Measurements from ENCODE around the gene CCDC69.
A peak's percentile ranks its signal among the peaks of the same experiment; 100 is the strongest.

CCDC69 gene

GRCh38 chr5:151223447-151224264 is at the start of gene CCDC69:
CCDC69 (minus strand) TSS chr5:151224092; CDS start chr5:151223970, 122 bp downstream.
- Histone ChIP-seq H3K27me3 (ENCODE audit: control insufficient read depth in 5 of 5, insufficient read depth in 4 of 5, low read length in 5 of 5) (peaks cover 0 to 3% (median 0%) of the 10 kb centered on the region in 5 donors), H3K27ac (ENCODE audit: low read depth, low read length) (peak within 1 kb of the TSS; percentile 94), H3K9ac (ENCODE audit: low read length in 5 of 5) (peak within 1 kb of the TSS; percentile 88 to 95 (median 91)), H3K4me1 (ENCODE audit: control insufficient read depth in 5 of 5, insufficient read depth in 5 of 5, low read length in 5 of 5) (peaks cover 22 to 54% (median 45%) of the 10 kb centered on the region in 5 donors), H3K9me3 (ENCODE audit: control insufficient read depth in 5 of 5, low read length in 5 of 5) (no peaks in the 10 kb centered on the region), H3K4me3 (ENCODE audit: low read depth in 1 of 5, low read length in 5 of 5) (peak within 1 kb of the TSS; percentile 85 to 94 (median 86)), H3K36me3 (ENCODE audit: control insufficient read depth in 5 of 5, insufficient read depth in 5 of 5, low read length in 5 of 5) (no peaks in the 10 kb centered on the region)

GRCh38 chr5:151271336-151271735 is 47.4 kb upstream of the CCDC69 start:
- Histone ChIP-seq H3K4me1 (ENCODE audit: control insufficient read depth in 5 of 5, insufficient read depth in 5 of 5, low read length in 5 of 5) (peaks cover 0 to 4% (median 0%) of the 10 kb centered on the region in 5 donors), H3K36me3 (ENCODE audit: control insufficient read depth in 5 of 5, insufficient read depth in 5 of 5, low read length in 5 of 5) (peaks cover 6 to 34% (median 23%) of the 10 kb centered on the region in 5 donors), H3K9me3 (ENCODE audit: control insufficient read depth in 5 of 5, low read length in 5 of 5) (no peaks in the 10 kb centered on the region), H3K4me3 (ENCODE audit: low read depth in 1 of 5, low read length in 5 of 5) (no peak overlapping the region), H3K27me3 (ENCODE audit: control insufficient read depth in 5 of 5, insufficient read depth in 4 of 5, low read length in 5 of 5) (no peaks in the 10 kb centered on the region), H3K27ac (ENCODE audit: low read depth, low read length) (no peak overlapping the region), H3K9ac (ENCODE audit: low read length in 5 of 5) (no peak overlapping the region)

DNA sequence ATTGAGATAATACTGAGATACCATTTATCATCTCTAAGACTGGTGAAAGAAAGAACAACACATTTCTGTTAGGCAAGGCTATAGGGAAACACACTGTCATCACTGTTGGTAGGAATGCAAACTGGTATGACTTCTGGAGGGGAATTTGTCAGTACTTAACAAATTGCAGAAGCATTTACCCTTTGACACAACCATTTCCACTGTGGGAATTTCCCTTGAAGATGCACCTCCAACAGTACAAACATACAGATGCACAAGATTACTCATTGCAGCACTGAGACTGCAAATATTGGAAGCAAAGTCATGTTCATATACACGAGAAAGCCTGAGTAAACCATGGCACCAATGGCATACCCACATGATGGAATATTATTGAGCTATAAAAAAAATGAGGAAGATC is 46.7 kb upstream of the CCDC69 start:
- peaks cover 6 to 38% (median 27%) of the 10 kb centered on the region in 5 donors for H3K36me3 ChIP-seq (ENCODE audit: control insufficient read depth in 5 of 5, insufficient read depth in 5 of 5, low read length in 5 of 5)
- H3K27me3 ChIP-seq (ENCODE audit: control insufficient read depth in 5 of 5, insufficient read depth in 4 of 5, low read length in 5 of 5), result no peaks in the 10 kb centered on the region
- no peaks in the 10 kb centered on the region for H3K9me3 ChIP-seq (ENCODE audit: control insufficient read depth in 5 of 5, low read length in 5 of 5)
- H3K4me3 ChIP-seq (ENCODE audit: low read depth in 1 of 5, low read length in 5 of 5), result no peak overlapping the region
- H3K9ac ChIP-seq (ENCODE audit: low read length in 5 of 5), result no peak overlapping the region
- H3K4me1 ChIP-seq (ENCODE audit: control insufficient read depth in 5 of 5, insufficient read depth in 5 of 5, low read length in 5 of 5), result peaks cover 0 to 4% (median 0%) of the 10 kb centered on the region in 5 donors
- no peak overlapping the region for H3K27ac ChIP-seq (ENCODE audit: low read depth, low read length)

DNA sequence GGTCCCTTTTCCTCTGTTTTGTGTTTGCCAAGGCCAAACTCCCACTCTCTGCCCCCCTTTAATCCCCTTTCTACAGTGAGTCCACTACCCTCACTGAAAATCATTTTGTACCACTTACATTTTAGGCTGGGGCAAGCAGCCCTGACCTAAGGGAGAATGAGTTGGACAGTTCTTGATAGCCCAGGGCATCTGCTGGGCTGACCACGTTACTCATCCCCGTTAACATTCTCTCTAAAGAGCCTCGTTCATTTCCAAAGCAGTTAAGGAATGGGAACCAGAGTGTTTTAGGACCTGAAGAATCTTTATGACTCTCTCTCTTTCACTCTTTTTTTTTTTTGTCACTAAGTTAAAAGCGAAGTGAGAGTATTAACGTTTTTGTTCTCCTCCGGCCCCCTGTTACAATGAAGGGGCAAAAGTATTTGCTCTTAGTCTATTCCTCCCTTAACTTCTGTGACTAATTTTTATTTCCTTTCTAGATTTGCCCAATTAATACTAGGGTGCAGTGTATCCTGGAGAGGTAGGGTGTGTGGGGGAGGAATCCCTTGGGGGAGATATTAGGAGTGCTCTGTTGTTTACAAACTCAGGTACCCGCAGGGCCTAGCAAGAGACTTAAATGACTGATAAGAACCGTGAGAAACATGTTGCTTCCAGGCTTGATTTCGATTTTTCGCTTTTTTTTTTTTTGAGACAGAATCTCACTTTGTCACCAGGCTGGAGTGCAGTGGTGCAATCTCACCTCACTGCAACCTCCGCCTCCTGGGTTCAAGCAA is 43.8 kb upstream of the CCDC69 start:
- H3K9me3 ChIP-seq (ENCODE audit: control insufficient read depth in 5 of 5, low read length in 5 of 5), result no peaks in the 10 kb centered on the region
- no peak overlapping the region for H3K4me3 ChIP-seq (ENCODE audit: low read depth in 1 of 5, low read length in 5 of 5)
- no peak overlapping the region for H3K27ac ChIP-seq (ENCODE audit: low read depth, low read length)
- H3K36me3 ChIP-seq (ENCODE audit: control insufficient read depth in 5 of 5, insufficient read depth in 5 of 5, low read length in 5 of 5), result peaks cover 6 to 52% (median 30%) of the 10 kb centered on the region in 5 donors
- no peaks in the 10 kb centered on the region for H3K27me3 ChIP-seq (ENCODE audit: control insufficient read depth in 5 of 5, insufficient read depth in 4 of 5, low read length in 5 of 5)
- H3K9ac ChIP-seq (ENCODE audit: low read length in 5 of 5), result no peak overlapping the region
- H3K4me1 ChIP-seq (ENCODE audit: control insufficient read depth in 5 of 5, insufficient read depth in 5 of 5, low read length in 5 of 5), result peaks cover 0 to 13% (median 11%) of the 10 kb centered on the region in 5 donors

DNA sequence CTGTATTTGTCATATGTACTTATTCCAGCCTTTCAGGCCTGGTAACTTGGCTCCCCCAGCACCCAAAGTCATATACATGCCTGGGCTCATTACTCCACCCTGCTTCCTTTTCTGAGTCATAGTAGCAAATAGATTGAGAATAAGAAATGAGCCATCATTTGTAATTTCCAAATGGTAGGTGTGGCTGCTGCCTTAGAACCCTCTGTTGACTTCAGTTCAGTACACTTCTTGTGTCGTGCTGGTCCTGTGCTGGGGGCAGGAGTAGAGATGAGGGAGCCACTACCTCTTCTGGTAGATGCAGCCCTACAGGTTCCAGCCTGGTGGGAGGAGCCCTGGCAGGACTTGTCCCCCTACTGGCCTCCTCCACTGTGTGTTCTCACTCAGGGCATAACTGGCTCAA is 40.2 kb upstream of the CCDC69 start:
- H3K36me3 ChIP-seq (ENCODE audit: control insufficient read depth in 5 of 5, insufficient read depth in 5 of 5, low read length in 5 of 5), result peaks cover 4 to 57% (median 34%) of the 10 kb centered on the region in 5 donors
- H3K9me3 ChIP-seq (ENCODE audit: control insufficient read depth in 5 of 5, low read length in 5 of 5), result no peaks in the 10 kb centered on the region
- H3K27ac ChIP-seq (ENCODE audit: low read depth, low read length), result no peak overlapping the region

DNA sequence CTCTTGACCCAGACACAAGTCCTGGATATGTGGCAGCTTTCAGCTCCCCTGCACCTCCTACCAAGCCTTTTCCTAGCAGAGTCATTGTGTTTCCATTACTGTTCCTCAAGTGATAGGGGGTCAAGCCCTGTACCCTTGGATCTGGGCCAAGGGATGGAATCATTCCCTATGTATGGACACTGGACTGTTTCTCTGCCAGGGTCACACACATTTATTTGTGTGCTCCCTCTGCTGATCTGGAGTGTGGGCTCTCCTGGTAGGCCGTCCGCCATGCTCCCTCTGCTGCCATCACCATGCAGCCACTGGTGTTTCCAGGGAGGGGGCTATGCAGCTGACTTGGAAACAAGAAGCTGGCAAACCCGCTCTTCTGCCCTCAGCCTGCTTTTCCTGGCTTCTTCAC is 38.6 kb upstream of the CCDC69 start:
- Histone ChIP-seq H3K9me3 (ENCODE audit: control insufficient read depth in 5 of 5, low read length in 5 of 5) (no peaks in the 10 kb centered on the region), H3K36me3 (ENCODE audit: control insufficient read depth in 5 of 5, insufficient read depth in 5 of 5, low read length in 5 of 5) (peaks cover 4 to 41% (median 24%) of the 10 kb centered on the region in 5 donors), H3K4me3 (ENCODE audit: low read depth in 1 of 5, low read length in 5 of 5) (no peak overlapping the region), H3K27me3 (ENCODE audit: control insufficient read depth in 5 of 5, insufficient read depth in 4 of 5, low read length in 5 of 5) (no peaks in the 10 kb centered on the region), H3K9ac (ENCODE audit: low read length in 5 of 5) (no peak overlapping the region), H3K4me1 (ENCODE audit: control insufficient read depth in 5 of 5, insufficient read depth in 5 of 5, low read length in 5 of 5) (peaks cover 0 to 16% (median 15%) of the 10 kb centered on the region in 5 donors), H3K27ac (ENCODE audit: low read depth, low read length) (no peak overlapping the region)

More for the DNA sequence above, 40.2 kb upstream of the CCDC69 start:
- Histone ChIP-seq H3K27me3 (ENCODE audit: control insufficient read depth in 5 of 5, insufficient read depth in 4 of 5, low read length in 5 of 5) (no peaks in the 10 kb centered on the region), H3K9ac (ENCODE audit: low read length in 5 of 5) (no peak overlapping the region), H3K4me1 (ENCODE audit: control insufficient read depth in 5 of 5, insufficient read depth in 5 of 5, low read length in 5 of 5) (peaks cover 0 to 13% (median 8%) of the 10 kb centered on the region in 5 donors), H3K4me3 (ENCODE audit: low read depth in 1 of 5, low read length in 5 of 5) (no peak overlapping the region)

GRCh38 chr5:151259931-151260330 is 36.0 kb upstream of the CCDC69 start:
- H3K9ac ChIP-seq (ENCODE audit: low read length in 5 of 5), result no peak overlapping the region
- H3K4me1 ChIP-seq (ENCODE audit: control insufficient read depth in 5 of 5, insufficient read depth in 5 of 5, low read length in 5 of 5), result peaks cover 0 to 36% (median 15%) of the 10 kb centered on the region in 5 donors
- H3K4me3 ChIP-seq (ENCODE audit: low read depth in 1 of 5, low read length in 5 of 5), result no peak overlapping the region
- H3K36me3 ChIP-seq (ENCODE audit: control insufficient read depth in 5 of 5, insufficient read depth in 5 of 5, low read length in 5 of 5), result peaks cover 3 to 21% (median 9%) of the 10 kb centered on the region in 5 donors
- H3K27me3 ChIP-seq (ENCODE audit: control insufficient read depth in 5 of 5, insufficient read depth in 4 of 5, low read length in 5 of 5), result no peaks in the 10 kb centered on the region
- H3K9me3 ChIP-seq (ENCODE audit: control insufficient read depth in 5 of 5, low read length in 5 of 5), result no peaks in the 10 kb centered on the region
- H3K27ac ChIP-seq (ENCODE audit: low read depth, low read length), result no peak overlapping the region

- Histone ChIP-seq H3K9me3 (ENCODE audit: control insufficient read depth in 5 of 5, low read length in 5 of 5) (no peaks in the 10 kb centered on the region), H3K4me3 (ENCODE audit: low read depth in 1 of 5, low read length in 5 of 5) (no peak overlapping the region), H3K4me1 (ENCODE audit: control insufficient read depth in 5 of 5, insufficient read depth in 5 of 5, low read length in 5 of 5) (peaks cover 4 to 37% (median 13%) of the 10 kb centered on the region in 5 donors), H3K27ac (ENCODE audit: low read depth, low read length) (no peak overlapping the region), H3K9ac (ENCODE audit: low read length in 5 of 5) (no peak overlapping the region), H3K36me3 (ENCODE audit: control insufficient read depth in 5 of 5, insufficient read depth in 5 of 5, low read length in 5 of 5) (peaks cover 3 to 18% (median 8%) of the 10 kb centered on the region in 5 donors), H3K27me3 (ENCODE audit: control insufficient read depth in 5 of 5, insufficient read depth in 4 of 5, low read length in 5 of 5) (no peaks in the 10 kb centered on the region)
These were observed 34.9 kb upstream of the CCDC69 start for GRCh38 chr5:151258816-151259215.

DNA sequence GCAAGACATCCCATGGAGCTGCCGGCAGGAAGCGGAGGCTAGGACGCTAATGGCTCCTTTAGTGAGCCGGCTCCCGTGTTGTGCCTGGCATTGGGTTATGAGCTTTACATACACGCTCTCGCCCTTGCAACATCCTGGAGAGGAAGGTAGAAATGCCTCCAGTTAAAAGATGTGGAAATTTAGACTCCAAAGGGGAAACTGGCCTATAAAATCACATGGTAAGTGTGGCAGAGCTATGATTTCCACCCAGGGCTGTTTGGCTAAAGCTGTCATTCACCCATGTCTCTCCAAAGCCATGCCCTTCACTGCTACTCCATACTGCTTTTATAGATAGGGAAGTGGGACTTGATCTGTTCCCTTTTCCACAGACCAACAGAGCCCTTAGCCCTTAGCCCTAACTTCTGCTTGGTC is 34.3 kb upstream of the CCDC69 start:
- H3K27ac ChIP-seq (ENCODE audit: low read depth, low read length), result no peak overlapping the region
- H3K36me3 ChIP-seq (ENCODE audit: control insufficient read depth in 5 of 5, insufficient read depth in 5 of 5, low read length in 5 of 5), result peaks cover 3 to 13% (median 8%) of the 10 kb centered on the region in 5 donors
- no peak overlapping the region for H3K4me3 ChIP-seq (ENCODE audit: low read depth in 1 of 5, low read length in 5 of 5)
- H3K9ac ChIP-seq (ENCODE audit: low read length in 5 of 5), result no peak overlapping the region
- no peaks in the 10 kb centered on the region for H3K27me3 ChIP-seq (ENCODE audit: control insufficient read depth in 5 of 5, insufficient read depth in 4 of 5, low read length in 5 of 5)
- H3K4me1 ChIP-seq (ENCODE audit: control insufficient read depth in 5 of 5, insufficient read depth in 5 of 5, low read length in 5 of 5), result peaks cover 9 to 43% (median 19%) of the 10 kb centered on the region in 5 donors
- H3K9me3 ChIP-seq (ENCODE audit: control insufficient read depth in 5 of 5, low read length in 5 of 5), result no peaks in the 10 kb centered on the region
